CD4-positive, CD25-positive, alpha-beta regulatory T cell (primary cell): Measurements from ENCODE around the gene FAM3B. TPM values are rescaled to one million over a fixed set of nuclear protein-coding genes. Genes with fewer than 3 reads are reported as not detected.

ENCODE experiments used
- ATAC-seq, 2 donors: fragments of 150-1000 bp; cut with Tn5 transposase; one replicate each; pipeline ENCODE4 v1.10.0; 2021; ENCODE audit warnings: low read depth in 2 of 2, moderate number of reproducible peaks in 2 of 2, moderate library complexity in 1 of 2
- DNase-seq, 3 donors: peaks; one replicate each; pipeline versions ENCODE4 v3.0.0 to v3.0.0-alpha.2; 2012 to 2022; ENCODE audit warnings: mixed read lengths in 1 of 3
- H3K27ac ChIP-seq: one replicate; pipeline ENCODE4 v1.7.0; 2013; ENCODE audit warnings: mild to moderate bottlenecking, low read length; ENCODE audit not compliant: insufficient read depth, poor library complexity, severe bottlenecking
- H3K27me3 ChIP-seq: one replicate; pipeline ENCODE4 v1.7.0; 2013; ENCODE audit warnings: low read length; ENCODE audit not compliant: control insufficient read depth, insufficient read depth
- H3K36me3 ChIP-seq: one replicate; pipeline ENCODE4 v1.7.0; 2013; ENCODE audit warnings: mild to moderate bottlenecking, low read length, moderate library complexity; ENCODE audit not compliant: control insufficient read depth, insufficient read depth
- H3K4me1 ChIP-seq: 2 replicates; pipeline ENCODE4 v1.7.0; 2013; ENCODE audit warnings: mild to moderate bottlenecking, low read length; ENCODE audit not compliant: insufficient read depth, control insufficient read depth, poor library complexity, severe bottlenecking
- H3K4me3 ChIP-seq: one replicate; pipeline ENCODE4 v1.7.0; 2013; ENCODE audit warnings: low read depth, mild to moderate bottlenecking, low read length, moderate library complexity
- H3K9me3 ChIP-seq, 2 experiments: 1 replicate in 1 of 2; 2 replicates in 1 of 2; pipeline ENCODE4 v1.7.0; 2013; ENCODE audit warnings: low read length in 2 of 2, mild to moderate bottlenecking in 1 of 2, moderate library complexity in 1 of 2; ENCODE audit not compliant: control insufficient read depth in 2 of 2
- H3K27ac Mint-ChIP-seq, 3 donors: one replicate each; pipeline ENCODE4 v1.8.0; 2020 to 2022; ENCODE audit warnings: mild to moderate bottlenecking in 3 of 3, mixed read lengths in 3 of 3, moderate library complexity in 2 of 3
- H3K27me3 Mint-ChIP-seq: one replicate; pipeline ENCODE4 v1.8.0; 2022; ENCODE audit warnings: mild to moderate bottlenecking, mixed read lengths
- H3K36me3 Mint-ChIP-seq: one replicate; pipeline ENCODE4 v1.8.0; 2020; ENCODE audit warnings: mixed read lengths
- H3K4me1 Mint-ChIP-seq, 4 donors: one replicate each; pipeline ENCODE4 v1.8.0; 2020 to 2022; ENCODE audit warnings: mixed read lengths in 4 of 4, mild to moderate bottlenecking in 1 of 4
- H3K4me3 Mint-ChIP-seq, 4 donors: one replicate each; pipeline ENCODE4 v1.8.0; 2020 to 2022; ENCODE audit warnings: mild to moderate bottlenecking in 4 of 4, mixed read lengths in 4 of 4, moderate library complexity in 3 of 4
- H3K9me3 Mint-ChIP-seq, 7 donors: one replicate each; pipeline ENCODE4 v1.8.0; 2020 to 2022; ENCODE audit warnings: mixed read lengths in 7 of 7, mild to moderate bottlenecking in 3 of 7, moderate library complexity in 2 of 7
- polyA plus RNA-seq, 4 donors: library from polyadenylated mRNA; unstranded; fragments of 300-500 nt; fragmentation: Illumina TruSeq; gene quantifications; one replicate each; pipeline ENCODE4 v1.2.3, GENCODE V29; 2021
- total RNA-seq: library from RNA; stranded (reverse); gene quantifications from one replicate; pipeline ENCODE4 v1.2.3, GENCODE V29; 2022

Gene FAM3B
- total and polyA plus RNA-seq, 5 donors from 2014 or later: not detected

DNA sequence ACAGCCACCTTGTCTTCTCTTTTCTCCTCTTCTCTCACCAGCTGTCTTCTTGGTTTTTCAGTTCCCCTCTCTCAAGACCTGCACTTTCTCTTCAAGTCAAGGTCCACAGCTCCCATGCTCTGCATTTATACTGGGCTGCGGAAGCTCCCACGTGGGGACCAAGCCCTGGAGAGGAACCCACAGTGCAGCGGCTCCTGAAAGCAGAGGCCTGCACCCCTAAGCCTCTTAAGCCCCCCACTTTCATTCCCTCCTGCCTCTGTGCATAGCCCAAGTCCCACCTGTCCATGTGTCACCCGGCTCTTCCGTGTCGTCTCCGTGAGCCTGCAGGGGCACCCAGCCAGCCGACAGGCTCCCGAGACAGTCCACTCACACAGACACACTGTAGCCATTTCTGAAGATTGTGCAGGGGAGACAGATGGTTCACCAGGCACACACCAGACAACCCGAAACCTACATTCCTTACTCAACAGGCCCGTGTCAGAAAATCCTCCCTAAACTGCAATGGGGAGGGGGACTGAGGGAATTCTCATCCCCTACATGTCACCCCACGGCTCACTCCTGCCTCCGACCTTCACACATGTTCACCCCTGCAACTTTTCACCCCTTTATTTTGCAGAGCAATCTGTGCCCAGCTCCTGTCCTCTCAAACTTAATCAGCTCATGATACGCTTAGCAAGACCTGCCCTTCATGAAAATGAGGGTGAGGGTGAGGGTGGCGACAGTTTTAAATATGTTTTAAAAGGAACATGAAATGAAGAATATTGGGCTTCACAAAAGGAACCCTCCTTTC is 51.5 kb downstream of the FAM3B start:
- H3K27me3 Mint-ChIP-seq: no peaks in the 10 kb centered on the region
- peak overlapping the region; percentile 92 to 97 (median 97) for H3K27ac Mint-ChIP-seq
- Histone ChIP-seq H3K27me3 (no peaks in the 10 kb centered on the region), H3K4me3 (no peak overlapping the region), H3K36me3 (peaks cover 9% of the 10 kb centered on the region), H3K27ac (peak overlapping the region; percentile 82), H3K9me3 (no peaks in the 10 kb centered on the region), H3K4me1 (peaks cover 54% of the 10 kb centered on the region)
- no peak for ATAC-seq
- no peaks in the 10 kb centered on the region for H3K9me3 Mint-ChIP-seq
- H3K4me3 Mint-ChIP-seq: peak overlapping the region; percentile 92 to 97 (median 94)
- peaks cover 18 to 92% (median 55%) of the 10 kb centered on the region in 4 donors for H3K4me1 Mint-ChIP-seq
- peaks cover 34% of the 10 kb centered on the region for H3K36me3 Mint-ChIP-seq
- DNase-seq: no peak

GRCh38 chr21:41368735-41369104 is 52.1 kb downstream of the FAM3B start:
- H3K4me3 Mint-ChIP-seq: peak overlapping the region; percentile 92 to 97 (median 94)
- H3K9me3 Mint-ChIP-seq: no peaks in the 10 kb centered on the region
- no peak for ATAC-seq
- peaks cover 48% of the 10 kb centered on the region for H3K4me1 ChIP-seq
- no peaks in the 10 kb centered on the region for H3K27me3 Mint-ChIP-seq
- H3K27me3 ChIP-seq: no peaks in the 10 kb centered on the region
- peaks cover 9% of the 10 kb centered on the region for H3K36me3 ChIP-seq
- H3K27ac ChIP-seq: peak overlapping the region; percentile 82
- H3K36me3 Mint-ChIP-seq: peaks cover 34% of the 10 kb centered on the region
- H3K4me3 ChIP-seq: peak overlapping the region; percentile 81
- peak overlapping the region; percentile 97 for H3K27ac Mint-ChIP-seq
- peaks cover 18 to 90% (median 52%) of the 10 kb centered on the region in 4 donors for H3K4me1 Mint-ChIP-seq
- no peaks in the 10 kb centered on the region for H3K9me3 ChIP-seq
- no peak for DNase-seq

DNA sequence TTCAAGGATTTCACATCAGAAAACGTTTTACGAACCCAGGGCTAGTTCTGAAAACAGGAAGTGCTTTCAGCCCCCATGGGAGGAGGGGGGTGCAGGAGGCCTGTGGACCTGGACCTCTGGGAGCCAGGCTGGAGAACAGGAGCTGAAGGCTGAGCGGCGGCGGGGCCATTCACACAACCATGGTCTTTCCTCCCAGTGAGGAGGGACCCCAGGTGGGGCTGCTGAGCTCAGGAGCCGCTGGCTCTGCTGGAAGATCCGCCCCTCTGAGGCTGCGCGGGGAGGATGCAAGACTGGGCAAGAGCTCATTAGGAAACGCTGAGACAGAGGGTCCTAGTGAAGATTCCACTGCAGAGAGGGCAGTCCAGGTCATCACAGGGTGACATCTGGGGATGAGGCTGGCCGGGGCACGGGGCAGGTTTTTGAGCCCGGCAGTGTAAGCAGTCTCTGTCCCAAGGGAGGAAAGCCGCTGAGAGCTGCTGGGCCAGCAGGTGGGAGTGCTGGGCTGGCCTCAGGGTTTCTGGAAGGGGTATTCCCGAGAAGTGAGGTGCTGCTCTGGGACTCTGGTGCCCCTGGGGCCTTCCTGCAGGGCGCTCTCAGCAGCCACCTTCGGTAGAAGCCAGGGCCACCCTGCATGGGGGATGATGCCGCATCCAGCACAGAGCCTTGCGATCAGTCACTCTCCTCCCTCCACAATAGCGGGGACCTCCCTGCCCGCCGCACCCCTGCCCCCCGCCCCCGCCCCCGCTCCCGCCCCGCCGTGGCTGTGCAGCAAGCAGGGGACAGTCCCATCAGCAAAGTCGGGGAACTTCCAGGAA is 52.7 kb downstream of the FAM3B start:
- peak; percentile 53 to 56 for ATAC-seq
- Mint-ChIP-seq H3K27me3 (no peaks in the 10 kb centered on the region), H3K4me1 (peaks cover 18 to 84% (median 50%) of the 10 kb centered on the region in 4 donors), H3K27ac (peak overlapping the region; percentile 97), H3K36me3 (peaks cover 34% of the 10 kb centered on the region), H3K9me3 (no peaks in the 10 kb centered on the region), H3K4me3 (peak overlapping the region; percentile 92 to 97 (median 94))
- DNase-seq: peak in 2 of 3 donors; percentile 23 to 51
- Histone ChIP-seq H3K9me3 (no peaks in the 10 kb centered on the region), H3K4me1 (peaks cover 44% of the 10 kb centered on the region), H3K36me3 (peaks cover 11% of the 10 kb centered on the region), H3K27me3 (no peaks in the 10 kb centered on the region), H3K27ac (peak overlapping the region; percentile 82), H3K4me3 (peak overlapping the region; percentile 81)

DNA sequence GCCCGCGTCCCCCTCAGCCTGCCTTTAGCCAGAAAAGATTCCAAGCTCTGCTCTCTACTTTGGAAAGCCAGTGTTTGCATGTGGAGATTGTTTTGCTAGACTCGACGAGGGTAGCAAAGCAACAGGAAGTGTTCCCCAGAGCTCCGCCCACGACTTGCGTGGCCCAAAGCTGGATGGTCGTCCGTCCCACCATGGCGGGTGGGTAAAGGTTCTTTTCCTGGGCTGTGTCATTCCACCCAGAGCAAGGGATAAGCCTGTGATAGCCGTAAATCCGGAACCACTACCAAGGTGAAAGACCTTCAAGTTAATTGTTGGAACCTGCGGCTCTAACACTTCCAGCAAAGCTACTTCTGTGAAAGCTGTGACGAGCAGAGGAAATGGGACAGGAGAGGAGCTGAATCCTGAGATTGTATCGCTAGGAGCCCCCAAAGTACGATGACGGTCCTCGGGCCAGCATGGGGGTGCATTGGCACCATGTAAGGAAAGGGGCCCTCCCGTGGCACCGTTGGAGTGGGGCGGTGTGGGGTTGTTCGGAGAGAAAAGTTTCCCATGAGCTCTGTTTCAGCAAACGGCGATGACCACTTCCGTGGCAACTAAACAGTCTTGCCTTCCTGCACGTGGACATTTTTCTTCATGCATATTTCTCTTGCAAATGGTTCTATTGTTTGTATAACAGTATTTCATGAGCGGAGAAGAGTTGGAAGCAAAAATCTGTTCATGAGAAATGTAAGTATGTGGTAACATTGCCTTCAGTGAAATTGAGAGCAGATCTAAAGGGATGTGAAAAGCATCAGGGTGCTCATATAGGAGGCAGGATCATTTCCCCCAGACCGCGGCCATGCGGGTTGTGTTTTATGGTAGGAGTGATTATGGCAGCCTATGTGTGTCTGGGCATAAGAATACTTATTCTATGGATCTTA is 53.6 kb downstream of the FAM3B start:
- Mint-ChIP-seq H3K4me3 (peak overlapping the region; percentile 92 to 97 (median 94)), H3K4me1 (peaks cover 11 to 81% (median 47%) of the 10 kb centered on the region in 4 donors), H3K36me3 (peaks cover 32% of the 10 kb centered on the region), H3K27ac (peak overlapping the region; percentile 91 to 97 (median 97)), H3K27me3 (no peaks in the 10 kb centered on the region), H3K9me3 (no peaks in the 10 kb centered on the region)
- Histone ChIP-seq H3K9me3 (no peaks in the 10 kb centered on the region), H3K4me1 (peaks cover 40% of the 10 kb centered on the region), H3K27me3 (no peaks in the 10 kb centered on the region), H3K36me3 (peaks cover 13% of the 10 kb centered on the region), H3K27ac (peak overlapping the region; percentile 82), H3K4me3 (peak overlapping the region; percentile 81)
- DNase-seq: peak; percentile 32 to 65 (median 55)
- ATAC-seq: peak; percentile 18 to 46

DNA sequence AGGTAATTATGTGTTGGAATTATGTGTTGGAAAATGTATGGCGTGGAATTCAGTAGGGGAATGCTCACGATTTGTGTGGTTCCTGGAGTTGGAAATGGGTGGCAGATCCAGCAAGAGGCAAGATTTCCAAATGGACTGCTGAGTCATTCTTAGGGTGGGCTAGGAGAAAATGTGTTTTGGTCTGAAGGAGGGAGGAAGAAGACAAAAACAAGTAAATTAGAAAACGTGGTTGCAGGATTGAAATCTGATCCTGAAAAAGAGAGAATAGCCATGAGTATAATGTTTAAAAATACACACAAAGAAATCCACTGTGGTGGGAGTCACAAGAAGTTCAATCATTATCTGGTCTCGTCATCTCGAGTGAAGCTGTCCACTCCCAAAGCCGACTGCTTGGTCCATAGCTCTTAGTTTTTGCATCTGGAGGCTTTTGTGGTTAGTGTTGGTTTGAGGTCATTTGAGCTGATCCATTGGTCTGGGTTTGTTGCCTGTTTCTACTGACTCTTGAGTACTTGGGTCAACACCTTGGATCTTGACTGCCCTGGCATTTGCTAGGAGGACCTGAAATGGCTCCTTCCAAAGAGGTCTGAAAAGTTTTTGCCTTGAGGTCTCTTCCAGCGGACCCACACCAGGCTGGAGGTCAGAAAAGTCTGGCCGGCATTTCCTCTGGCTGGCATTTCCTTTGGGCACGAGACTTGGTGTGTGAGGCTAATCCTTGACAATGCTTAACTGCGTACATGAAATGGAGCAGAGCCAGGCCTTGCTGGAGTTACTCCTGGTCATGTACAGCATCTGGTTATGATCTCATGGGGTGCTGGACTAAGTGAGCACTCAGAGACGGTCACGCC is 54.5 kb downstream of the FAM3B start:
- Histone ChIP-seq H3K9me3 (no peaks in the 10 kb centered on the region), H3K27me3 (no peaks in the 10 kb centered on the region), H3K4me1 (peaks cover 40% of the 10 kb centered on the region), H3K36me3 (peaks cover 14% of the 10 kb centered on the region), H3K27ac (no peak overlapping the region), H3K4me3 (peak overlapping the region; percentile 81)
- peaks cover 11 to 77% (median 40%) of the 10 kb centered on the region in 4 donors for H3K4me1 Mint-ChIP-seq
- no peaks in the 10 kb centered on the region for H3K9me3 Mint-ChIP-seq
- H3K27me3 Mint-ChIP-seq: no peaks in the 10 kb centered on the region
- ATAC-seq (no peak), DNase-seq (no peak)
- peak overlapping the region; percentile 69 to 97 (median 97) for H3K27ac Mint-ChIP-seq
- peak overlapping the region; percentile 92 to 97 (median 94) for H3K4me3 Mint-ChIP-seq
- H3K36me3 Mint-ChIP-seq: peaks cover 24% of the 10 kb centered on the region

DNA sequence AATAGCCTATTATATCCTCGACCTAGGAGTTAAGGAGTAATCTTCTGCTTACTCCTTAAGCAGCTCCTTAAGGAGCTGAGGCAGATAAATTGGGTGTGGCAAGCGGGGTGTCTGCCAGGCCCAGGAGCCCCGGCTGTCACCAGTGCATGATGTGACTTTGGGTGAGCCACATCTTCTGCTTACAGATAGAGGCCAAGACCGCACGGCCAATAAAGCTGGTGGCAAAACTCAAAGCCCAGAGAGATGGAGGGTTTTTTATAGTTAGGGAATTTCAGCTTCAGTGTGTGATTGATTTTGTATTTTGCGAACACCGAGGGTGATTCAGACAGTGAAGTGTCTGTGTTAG is 55.1 kb downstream of the FAM3B start:
- H3K4me3 ChIP-seq: peak overlapping the region; percentile 81

More for the DNA sequence above, 55.1 kb downstream of the FAM3B start:
- H3K36me3 Mint-ChIP-seq: peaks cover 24% of the 10 kb centered on the region
- H3K4me1 ChIP-seq: peaks cover 40% of the 10 kb centered on the region
- DNase-seq (no peak), ATAC-seq (no peak)
- H3K9me3 ChIP-seq: no peaks in the 10 kb centered on the region
- H3K36me3 ChIP-seq: peaks cover 11% of the 10 kb centered on the region
- peak overlapping the region; percentile 92 to 97 (median 94) for H3K4me3 Mint-ChIP-seq
- peak overlapping the region in 2 of 3 donors; percentile 73 to 97 for H3K27ac Mint-ChIP-seq
- H3K4me1 Mint-ChIP-seq: peaks cover 11 to 71% (median 38%) of the 10 kb centered on the region in 4 donors
- no peaks in the 10 kb centered on the region for H3K27me3 ChIP-seq
- no peaks in the 10 kb centered on the region for H3K9me3 Mint-ChIP-seq
- no peaks in the 10 kb centered on the region for H3K27me3 Mint-ChIP-seq
- H3K27ac ChIP-seq: no peak overlapping the region
